ENCODE results near the gene BAHD1.

The BAHD1 gene

GRCh38 chr15:40513609-40514008 is 72.9 kb downstream of the BAHD1 start:
- H3K4me1 ChIP-seq (ENCODE audit: insufficient read depth, low read length, poor library complexity, severe bottlenecking): no peaks in the 10 kb centered on the region
- H2AFZ ChIP-seq (ENCODE audit: low read length): no peak overlapping the region
- no peak overlapping the region for H3K4me2 ChIP-seq (ENCODE audit: low read depth, low read length, poor library complexity, severe bottlenecking)

GRCh38 chr15:40516322-40516721 is 75.6 kb downstream of the BAHD1 start:
- TF ChIP-seq CTCF (conservative IDR thresholded peaks at IDR 0.05; ENCODE audit: low read length) (no peak), EZH2phosphoT487 (IDR thresholded peaks at IDR 0.05; ENCODE audit: borderline replicate concordance) (no peak)
- H3K27me3 ChIP-seq (ENCODE audit: insufficient read depth, low read length, poor library complexity, severe bottlenecking): no peaks in the 10 kb centered on the region
- H3K4me3 ChIP-seq (ENCODE audit: low read length, poor library complexity, severe bottlenecking): no peak overlapping the region
- no peak overlapping the region for H3K9ac ChIP-seq (ENCODE audit: low read depth, low read length, poor library complexity, severe bottlenecking)
- no peak overlapping the region for H3K4me2 ChIP-seq (ENCODE audit: low read depth, low read length, poor library complexity, severe bottlenecking)
- H3K4me1 ChIP-seq (ENCODE audit: insufficient read depth, low read length, poor library complexity, severe bottlenecking): peaks cover 5% of the 10 kb centered on the region
- no peaks in the 10 kb centered on the region for H3K9me2 ChIP-seq (replicated peaks; ENCODE audit: low read depth, low read length)
- no peaks in the 10 kb centered on the region for H4K20me1 ChIP-seq (ENCODE audit: insufficient read depth, low read length, poor library complexity, severe bottlenecking)
- H3K79me2 ChIP-seq (ENCODE audit: insufficient read depth, low read length): no peaks in the 10 kb centered on the region
- H2AFZ ChIP-seq (ENCODE audit: low read length): no peak overlapping the region
- H3K36me3 ChIP-seq (ENCODE audit: insufficient read depth, low read length): no peaks in the 10 kb centered on the region
- H3F3A ChIP-seq (ENCODE audit: low read depth): no peaks in the 10 kb centered on the region; the same call in 1 of the 2 replicates
- no peaks in the 10 kb centered on the region for H3K9me3 ChIP-seq (ENCODE audit: insufficient read depth, low read depth, low read length)

More at GRCh38 chr15:40513609-40514008, 72.9 kb downstream of the BAHD1 start:
- TF ChIP-seq EZH2phosphoT487 (IDR thresholded peaks at IDR 0.05; ENCODE audit: borderline replicate concordance): no peak
- TF ChIP-seq CTCF (conservative IDR thresholded peaks at IDR 0.05; ENCODE audit: low read length): no peak
- Histone ChIP-seq H3K4me3 (ENCODE audit: low read length, poor library complexity, severe bottlenecking) (no peak overlapping the region), H3K27me3 (ENCODE audit: insufficient read depth, low read length, poor library complexity, severe bottlenecking) (no peaks in the 10 kb centered on the region), H3K9ac (ENCODE audit: low read depth, low read length, poor library complexity, severe bottlenecking) (no peak overlapping the region), H3K36me3 (ENCODE audit: insufficient read depth, low read length) (no peaks in the 10 kb centered on the region), H3K9me2 (replicated peaks; ENCODE audit: low read depth, low read length) (no peaks in the 10 kb centered on the region), H3K79me2 (ENCODE audit: insufficient read depth, low read length) (no peaks in the 10 kb centered on the region), H4K20me1 (ENCODE audit: insufficient read depth, low read length, poor library complexity, severe bottlenecking) (no peaks in the 10 kb centered on the region), H3F3A (ENCODE audit: low read depth) (no peaks in the 10 kb centered on the region; the same call in 1 of the 2 replicates), H3K9me3 (ENCODE audit: insufficient read depth, low read depth, low read length) (no peaks in the 10 kb centered on the region)

All from Loucy (cell line).